ACC112 (cell line): ENCODE measurements around the gene FZD2.
"Not testable (repeated sequence)": the region's sequence is repeated elsewhere in the genome, so short reads cannot be mapped to it uniquely, and the experiment has no call there.

Source experiments
- H2AFZ ChIP-seq: fragments of 200-600 bp; sonication (generic); one replicate; pipeline ENCODE4 v1.6.0; 2017; ENCODE audit warnings: antibody characterized with exemption, low read length; ENCODE audit not compliant: unreplicated experiment
- H3K27ac ChIP-seq: fragments of 200-600 bp; sonication (generic); 2 replicates; pipeline ENCODE4 v1.5.1; 2014; ENCODE audit warnings: low read depth, mild to moderate bottlenecking, antibody characterized with exemption, low read length, moderate library complexity
- H3K27me3 ChIP-seq: fragments of 200-600 bp; sonication (generic); 2 replicates; pipeline ENCODE4 v1.6.1; 2014; ENCODE audit warnings: mild to moderate bottlenecking, antibody characterized with exemption, low read length, moderate library complexity, mixed read lengths; ENCODE audit not compliant: insufficient read depth
- H3K36me3 ChIP-seq: fragments of 200-600 bp; sonication (generic); 2 replicates; pipeline ENCODE4 v1.6.1; 2016; ENCODE audit warnings: mild to moderate bottlenecking, antibody characterized with exemption, low read length, moderate library complexity, mixed read lengths; ENCODE audit not compliant: insufficient read depth
- H3K4me1 ChIP-seq: fragments of 200-600 bp; sonication (generic); one replicate; pipeline ENCODE4 v1.6.1; 2016; ENCODE audit warnings: low read length, mixed read lengths; ENCODE audit not compliant: insufficient read depth, unreplicated experiment, control insufficient read depth
- H3K4me3 ChIP-seq: fragments of 200-600 bp; sonication (generic); 2 replicates; pipeline ENCODE4 v1.5.1; 2014; ENCODE audit warnings: mild to moderate bottlenecking, low read depth, low read length
- H3K79me2 ChIP-seq: fragments of 200-600 bp; sonication (generic); one replicate; pipeline ENCODE4 v1.6.0; 2016; ENCODE audit warnings: low read length; ENCODE audit not compliant: control insufficient read depth, unreplicated experiment, insufficient read depth

The FZD2 gene

DNA sequence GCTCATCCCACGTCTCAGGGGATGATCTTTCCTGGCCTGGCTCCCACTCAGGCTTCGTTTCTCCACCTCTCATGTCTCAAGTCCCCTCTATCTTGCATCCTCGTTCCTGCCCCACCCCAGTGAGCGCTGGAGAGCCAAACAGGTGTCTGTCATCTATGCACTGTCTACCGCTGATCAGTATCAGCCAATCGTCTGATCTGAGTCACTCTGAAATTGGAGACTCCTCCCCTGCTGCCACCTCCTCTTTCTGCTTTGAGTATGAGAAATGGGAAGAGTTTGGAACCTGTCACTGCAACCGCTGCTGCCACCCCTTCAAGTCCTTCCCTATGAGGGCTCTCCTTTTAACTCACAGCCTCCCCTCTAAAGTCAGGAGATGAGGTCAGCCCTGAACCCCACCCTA lies 28.0 kb downstream of the FZD2 start:
- H3K79me2 ChIP-seq, result no peaks in the 10 kb centered on the region
- H3K36me3 ChIP-seq, result no peaks in the 10 kb centered on the region
- H3K4me1 ChIP-seq, result peaks cover 9% of the 10 kb centered on the region
- H3K27ac ChIP-seq, result no peak overlapping the region
- H3K4me3 ChIP-seq, result no peak overlapping the region
- no peak overlapping the region for H2AFZ ChIP-seq
- 0 out of 2 replicates have a peak, but pooled peaks cover under 1% of the 10 kb centered on the region for H3K27me3 ChIP-seq

DNA sequence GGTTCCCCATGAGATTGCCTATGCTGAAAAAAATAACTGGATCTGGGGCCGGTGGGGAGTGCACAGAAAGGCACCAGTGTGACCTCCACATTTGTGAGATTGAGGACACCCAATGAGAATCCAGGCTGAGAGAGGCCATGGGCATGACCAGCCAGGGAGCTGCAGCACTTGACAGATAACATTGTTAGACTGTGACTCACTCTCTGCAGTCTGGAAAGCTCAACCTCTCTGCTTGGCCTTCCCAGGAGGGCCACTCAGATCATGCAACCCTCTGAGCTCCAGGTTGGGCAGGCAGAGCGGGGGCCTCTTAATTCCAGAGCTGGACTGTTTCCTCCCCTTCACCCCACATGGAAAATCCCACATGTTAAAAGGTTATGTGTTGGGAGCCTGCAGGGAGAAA lies 30.1 kb downstream of the FZD2 start:
- Histone ChIP-seq H3K27ac (no peak overlapping the region), H3K79me2 (no peaks in the 10 kb centered on the region), H2AFZ (no peak overlapping the region), H3K27me3 (no peaks in the 10 kb centered on the region), H3K36me3 (no peaks in the 10 kb centered on the region), H3K4me3 (no peak overlapping the region), H3K4me1 (peaks cover 9% of the 10 kb centered on the region)

DNA sequence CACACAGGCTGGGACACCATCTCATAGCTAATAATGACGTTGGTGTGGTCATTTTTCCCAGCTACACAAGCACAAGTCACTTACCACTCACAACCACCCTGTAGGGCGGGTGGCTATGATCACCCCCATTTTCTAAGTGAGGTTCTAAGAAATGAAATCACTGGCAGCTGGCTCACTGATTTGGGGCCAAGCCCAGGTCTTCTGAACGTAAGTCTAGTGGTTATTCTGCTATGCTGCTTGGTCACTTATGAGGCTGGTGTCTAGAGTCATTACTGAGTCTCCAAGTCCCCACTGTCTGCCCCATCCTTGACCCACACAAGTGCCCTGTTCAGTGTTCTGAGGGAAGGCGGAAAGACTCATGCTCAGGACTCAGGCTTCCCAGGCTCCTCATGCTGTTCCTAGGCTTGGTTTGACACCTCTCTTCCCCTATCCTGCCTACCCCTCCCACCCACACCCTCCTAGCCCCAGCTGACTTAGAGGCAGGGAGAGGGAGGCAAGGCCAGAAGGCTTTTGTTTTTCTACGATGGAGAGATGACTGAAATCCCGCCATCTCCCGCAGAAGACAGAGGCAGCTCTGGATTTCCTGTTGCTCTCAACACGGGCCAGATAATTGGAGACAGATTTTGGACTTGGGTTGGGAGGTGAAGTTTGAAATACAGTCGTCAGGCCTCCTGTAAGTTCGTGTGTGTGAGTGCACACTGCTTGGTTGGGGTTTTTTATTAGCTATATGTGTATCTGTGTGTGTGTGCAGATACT lies 32.2 kb downstream of the FZD2 start:
- Histone ChIP-seq H3K27me3 (peaks cover 9% of the 10 kb centered on the region; the same call in 1 of the 2 replicates), H3K27ac (no peak overlapping the region), H3K4me3 (no peak overlapping the region), H2AFZ (no peak overlapping the region), H3K79me2 (no peaks in the 10 kb centered on the region), H3K4me1 (peaks cover 9% of the 10 kb centered on the region), H3K36me3 (no peaks in the 10 kb centered on the region)

DNA sequence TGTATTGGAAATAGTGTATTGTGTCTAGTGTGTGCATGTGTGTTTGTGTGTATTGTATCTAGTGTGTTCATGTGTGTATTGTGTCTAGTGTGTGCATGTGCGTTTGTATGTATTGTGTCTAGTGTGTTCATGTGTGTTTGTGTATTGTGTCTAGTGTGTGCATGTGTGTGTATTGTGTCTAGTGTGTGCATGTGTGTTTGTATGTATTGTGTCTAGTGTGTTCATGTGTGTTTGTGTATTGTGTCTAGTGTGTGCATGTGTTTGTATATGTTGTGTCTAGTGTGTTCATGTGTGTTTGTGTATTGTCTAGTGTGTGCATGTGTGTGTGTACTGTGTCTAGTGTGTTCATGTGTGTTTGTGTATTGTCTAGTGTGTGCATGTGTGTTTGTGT lies 32.8 kb downstream of the FZD2 start:
- H3K79me2 ChIP-seq, H2AFZ ChIP-seq, H3K36me3 ChIP-seq, H3K4me3 ChIP-seq, H3K4me1 ChIP-seq, H3K27ac ChIP-seq, H3K27me3 ChIP-seq: not testable (repeated sequence)

DNA sequence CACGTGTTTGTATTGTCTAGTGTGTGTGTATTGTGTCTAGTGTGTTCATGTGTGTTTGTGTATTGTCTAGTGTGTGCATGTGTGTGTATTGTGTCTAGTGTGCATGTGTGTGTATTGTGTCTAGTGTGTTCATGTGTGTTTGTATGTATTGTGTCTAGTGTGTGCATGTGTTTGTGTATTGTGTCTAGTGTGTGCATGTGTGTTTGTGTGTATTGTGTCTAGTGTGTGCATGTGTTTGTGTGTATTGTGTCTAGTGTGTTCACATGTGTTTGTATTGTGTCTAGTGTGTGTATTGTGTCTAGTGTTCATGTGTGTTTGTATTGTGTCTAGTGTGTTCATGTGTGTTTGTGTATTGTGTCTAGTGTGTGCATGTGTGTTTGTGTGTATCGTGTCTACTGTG lies 33.5 kb downstream of the FZD2 start:
- H3K4me3 ChIP-seq, H3K27ac ChIP-seq, H2AFZ ChIP-seq, H3K27me3 ChIP-seq, H3K36me3 ChIP-seq, H3K79me2 ChIP-seq, H3K4me1 ChIP-seq: not testable (repeated sequence)

DNA sequence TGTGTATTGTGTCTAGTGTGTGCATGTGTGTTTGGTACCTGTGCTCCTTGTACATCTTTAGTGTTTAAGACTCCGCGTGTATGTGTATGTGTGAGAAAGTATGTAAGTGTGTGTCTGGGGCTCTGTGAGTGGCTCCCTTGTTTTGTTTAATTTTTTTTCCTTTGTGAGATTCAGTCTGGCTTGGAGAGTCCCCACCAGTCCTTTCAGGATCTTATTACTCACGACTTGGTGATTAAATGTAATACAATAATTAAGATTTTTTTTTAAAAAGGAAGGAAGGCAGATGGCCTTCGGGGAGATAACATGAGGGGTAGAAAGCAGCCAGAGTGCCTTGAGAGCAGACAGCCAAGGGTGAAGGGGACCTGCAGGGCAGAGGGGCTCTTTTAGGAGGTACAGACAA lies 33.9 kb downstream of the FZD2 start:
- H3K36me3 ChIP-seq, result no peaks in the 10 kb centered on the region
- H3K4me3 ChIP-seq, result no peak overlapping the region
- H3K4me1 ChIP-seq, result peaks cover 9% of the 10 kb centered on the region
- peaks cover 9% of the 10 kb centered on the region; the same call in 1 of the 2 replicates for H3K27me3 ChIP-seq
- H3K27ac ChIP-seq, result no peak overlapping the region
- no peak overlapping the region for H2AFZ ChIP-seq
- no peaks in the 10 kb centered on the region for H3K79me2 ChIP-seq

DNA sequence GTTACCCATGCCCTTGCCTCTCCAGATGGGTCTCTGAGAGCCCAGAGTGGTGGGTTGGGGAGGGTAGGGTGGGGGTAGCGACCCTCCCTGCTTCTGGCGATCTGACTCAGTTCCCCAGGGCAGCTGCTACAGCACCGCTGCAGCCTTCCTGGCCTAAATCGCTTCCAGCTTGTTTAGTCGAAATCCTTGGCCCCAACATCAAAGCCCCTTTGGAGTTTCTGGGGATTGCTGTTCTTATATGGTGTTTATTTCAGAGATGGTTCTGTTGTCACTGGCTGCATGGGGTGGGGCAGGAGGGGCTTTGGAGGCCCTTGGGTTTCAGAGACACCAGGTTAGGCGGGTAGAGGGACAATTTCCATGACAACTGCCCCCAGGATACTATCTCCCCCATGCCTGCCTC lies 35.9 kb downstream of the FZD2 start:
- no peak overlapping the region for H2AFZ ChIP-seq
- no peaks in the 10 kb centered on the region for H3K4me1 ChIP-seq
- no peaks in the 10 kb centered on the region for H3K36me3 ChIP-seq
- no peak overlapping the region for H3K4me3 ChIP-seq
- H3K27ac ChIP-seq, result no peak overlapping the region
- H3K79me2 ChIP-seq, result no peaks in the 10 kb centered on the region
- H3K27me3 ChIP-seq, result peaks cover 9% of the 10 kb centered on the region; the same call in 1 of the 2 replicates

DNA sequence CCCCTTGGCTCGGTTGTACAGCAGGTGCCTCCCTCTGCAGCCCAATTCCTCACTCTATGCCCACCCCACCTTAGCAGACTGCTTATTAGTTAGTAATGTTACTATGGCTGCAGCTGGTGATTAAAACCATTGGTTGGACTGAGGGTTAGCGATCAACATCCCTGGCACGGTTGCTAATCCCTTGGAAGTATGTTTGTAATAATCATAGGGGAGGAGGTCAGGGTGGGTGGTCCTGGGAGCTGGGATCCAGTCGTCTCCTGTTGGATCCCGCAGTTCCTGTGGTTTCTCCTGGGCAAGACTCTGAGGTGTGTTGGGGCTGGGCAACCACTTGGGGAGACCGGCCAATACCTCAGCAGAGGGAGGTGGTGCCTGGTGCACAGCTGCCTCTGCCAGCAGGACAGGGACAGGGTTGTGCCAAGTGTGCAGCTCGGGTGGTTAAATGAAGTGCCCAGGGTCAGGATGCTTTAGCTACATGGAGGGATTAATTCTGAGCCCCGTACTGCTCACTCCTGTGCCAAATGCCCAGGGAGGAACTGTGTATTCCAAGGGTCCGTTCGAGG lies 38.0 kb downstream of the FZD2 start:
- no peak overlapping the region for H2AFZ ChIP-seq
- no peak overlapping the region for H3K27ac ChIP-seq
- no peaks in the 10 kb centered on the region for H3K36me3 ChIP-seq
- H3K4me3 ChIP-seq, result no peak overlapping the region
- peaks cover 13% of the 10 kb centered on the region for H3K4me1 ChIP-seq
- H3K27me3 ChIP-seq, result peaks cover 9% of the 10 kb centered on the region; the same call in 1 of the 2 replicates
- H3K79me2 ChIP-seq, result no peaks in the 10 kb centered on the region

DNA sequence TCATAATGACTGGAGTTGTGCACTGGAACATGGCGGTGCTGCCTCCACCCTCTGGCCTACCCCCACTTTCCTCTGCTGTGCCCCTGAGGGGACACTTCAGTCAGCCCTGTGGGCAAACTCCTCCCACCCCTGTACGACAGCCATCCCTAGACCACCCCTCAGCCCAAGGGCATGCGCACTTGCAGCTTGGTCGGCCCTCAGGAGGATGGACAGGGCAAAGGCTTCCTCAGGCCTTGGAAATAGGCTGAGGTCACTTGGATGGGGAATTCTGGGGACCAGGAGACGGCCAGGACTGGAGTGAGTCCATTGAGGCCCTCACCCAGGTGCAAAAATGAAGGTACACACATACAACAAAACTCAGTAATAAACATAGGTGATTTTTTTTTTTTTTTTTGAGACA lies 41.0 kb downstream of the FZD2 start:
- Histone ChIP-seq H3K4me1 (peaks cover 14% of the 10 kb centered on the region), H3K27me3 (peaks cover 9% of the 10 kb centered on the region; the same call in 1 of the 2 replicates), H3K36me3 (no peaks in the 10 kb centered on the region), H2AFZ (no peak overlapping the region), H3K79me2 (no peaks in the 10 kb centered on the region), H3K4me3 (no peak overlapping the region), H3K27ac (no peak overlapping the region)

DNA sequence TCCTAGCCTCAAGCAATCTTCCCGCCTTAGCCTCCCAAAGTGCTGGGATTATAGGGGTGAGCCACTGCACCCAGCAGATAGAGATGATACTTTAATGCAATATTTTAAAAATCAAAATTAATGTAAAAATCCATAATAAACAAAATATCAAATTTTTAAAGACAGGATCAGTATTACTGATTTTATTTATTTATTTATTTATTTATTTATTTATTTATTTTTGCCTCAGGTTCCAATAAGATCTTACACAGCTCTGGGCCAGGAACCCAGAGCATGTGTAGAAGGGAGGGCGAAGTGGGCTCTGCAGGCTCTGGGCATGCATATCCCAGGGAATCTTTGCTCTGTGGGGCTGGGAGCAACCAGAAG lies 41.6 kb downstream of the FZD2 start:
- H3K79me2 ChIP-seq, result no peaks in the 10 kb centered on the region
- H3K27ac ChIP-seq, result no peak overlapping the region
- H2AFZ ChIP-seq, result no peak overlapping the region
- H3K36me3 ChIP-seq, result no peaks in the 10 kb centered on the region
- no peak overlapping the region for H3K4me3 ChIP-seq
- H3K4me1 ChIP-seq, result peaks cover 14% of the 10 kb centered on the region
- H3K27me3 ChIP-seq, result peaks cover 4% of the 10 kb centered on the region; the same call in 1 of the 2 replicates
